GM15510 (cell line): ENCODE measurements around the gene PWWP2B.

Experiments
- POLR2A ChIP-seq: IDR thresholded peaks from 3 replicates; pipeline ENCODE4 v1.6.1; 2011; ENCODE audit warnings: borderline replicate concordance; ENCODE audit not compliant: insufficient read length; ENCODE audit errors: extremely low read depth

The PWWP2B gene

GRCh38 chr10:132370426-132371340, 26.3 kb upstream of the PWWP2B start:
- TF ChIP-seq POLR2A: no peak

DNA sequence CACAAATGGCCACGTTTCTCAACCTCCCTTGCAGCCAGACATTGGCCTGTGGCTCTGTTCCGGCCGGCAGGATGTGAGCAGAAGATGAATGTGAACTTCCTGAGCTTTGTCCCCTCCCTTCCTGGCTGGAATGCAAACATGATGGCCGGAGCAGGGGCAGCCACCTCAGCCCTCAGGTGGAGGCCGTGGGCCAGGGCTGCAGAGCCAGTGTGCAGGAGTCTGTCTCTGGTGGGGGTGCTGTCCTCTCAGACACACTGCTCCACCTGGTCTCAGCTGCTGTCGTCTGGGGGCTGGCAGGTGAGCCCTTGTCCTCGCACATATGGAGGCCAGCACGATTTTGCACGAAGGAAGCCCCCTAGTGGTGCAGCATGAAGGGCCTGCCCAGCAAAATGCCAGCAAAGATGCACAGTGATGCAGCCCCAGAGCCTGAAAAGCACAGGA, 25.3 kb upstream of the PWWP2B start:
- no peak for TF ChIP-seq POLR2A

DNA sequence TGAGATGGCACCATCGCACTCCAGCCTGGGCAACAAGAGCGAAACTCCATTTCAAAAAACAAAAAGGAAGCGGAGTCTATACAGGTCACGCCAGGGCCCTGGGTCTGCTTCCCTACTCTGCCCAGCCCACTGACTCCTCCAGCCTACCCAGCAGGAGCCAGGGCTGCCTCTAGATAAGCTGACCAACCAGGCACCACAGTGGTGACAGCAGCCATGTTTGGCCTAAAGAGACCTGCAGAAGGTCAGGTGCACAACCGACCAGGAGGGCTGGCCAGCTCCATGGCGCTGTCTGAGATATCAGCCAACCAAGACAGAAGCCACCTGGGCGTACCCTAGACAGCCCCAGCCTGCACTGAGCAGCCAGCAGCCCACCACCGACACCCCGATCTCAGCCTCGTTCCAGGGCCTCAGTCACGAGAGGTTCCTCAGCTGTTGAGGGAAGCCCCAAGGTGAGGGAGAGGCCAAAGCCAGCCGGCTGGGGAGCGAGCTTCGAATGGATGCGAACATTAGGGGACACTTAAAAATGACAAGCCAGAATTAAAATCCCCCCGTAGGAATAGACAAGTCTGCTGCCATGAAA, 24.4 kb upstream of the PWWP2B start:
- no peak for TF ChIP-seq POLR2A

DNA sequence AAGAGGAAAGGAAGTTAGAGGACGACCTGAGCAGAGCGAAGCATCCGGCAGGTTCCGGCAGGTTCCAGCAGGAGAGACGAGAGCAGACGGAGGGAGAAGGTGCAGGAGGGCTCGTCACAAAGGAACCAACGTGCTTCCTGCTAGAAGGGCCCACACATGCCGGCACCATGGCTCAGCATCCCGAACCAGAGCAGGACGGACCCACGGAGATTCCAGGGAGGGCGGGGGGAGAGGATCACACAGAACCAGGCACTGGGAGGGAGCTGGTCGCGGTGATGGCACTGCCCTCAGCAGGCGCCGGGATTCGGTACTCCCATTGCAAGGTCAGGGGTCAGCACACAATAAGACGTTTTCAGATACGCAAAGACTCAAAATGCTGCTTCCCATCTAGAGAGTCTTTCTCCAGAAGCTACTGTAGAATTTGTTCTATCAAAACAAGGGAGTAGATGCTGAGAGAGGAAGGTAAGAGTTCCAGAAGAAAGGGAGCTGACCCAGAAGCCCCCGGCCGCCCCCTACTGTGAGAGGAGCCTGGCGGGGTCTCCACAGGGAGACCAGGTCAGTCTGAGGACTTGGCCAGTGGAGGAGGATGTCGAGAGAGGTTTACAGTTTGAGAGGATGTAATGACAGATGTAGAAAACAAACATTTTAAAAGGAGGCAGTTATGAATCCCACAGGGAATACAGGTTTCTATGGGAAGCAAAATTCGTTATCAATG, 23.6 kb upstream of the PWWP2B start:
- TF ChIP-seq POLR2A: no peak

GRCh38 chr10:132374176-132374575, 22.8 kb upstream of the PWWP2B start:
- no peak for TF ChIP-seq POLR2A

- no peak for TF ChIP-seq POLR2A
Measured at GRCh38 chr10:132374612-132375011, 22.4 kb upstream of the PWWP2B start.

DNA sequence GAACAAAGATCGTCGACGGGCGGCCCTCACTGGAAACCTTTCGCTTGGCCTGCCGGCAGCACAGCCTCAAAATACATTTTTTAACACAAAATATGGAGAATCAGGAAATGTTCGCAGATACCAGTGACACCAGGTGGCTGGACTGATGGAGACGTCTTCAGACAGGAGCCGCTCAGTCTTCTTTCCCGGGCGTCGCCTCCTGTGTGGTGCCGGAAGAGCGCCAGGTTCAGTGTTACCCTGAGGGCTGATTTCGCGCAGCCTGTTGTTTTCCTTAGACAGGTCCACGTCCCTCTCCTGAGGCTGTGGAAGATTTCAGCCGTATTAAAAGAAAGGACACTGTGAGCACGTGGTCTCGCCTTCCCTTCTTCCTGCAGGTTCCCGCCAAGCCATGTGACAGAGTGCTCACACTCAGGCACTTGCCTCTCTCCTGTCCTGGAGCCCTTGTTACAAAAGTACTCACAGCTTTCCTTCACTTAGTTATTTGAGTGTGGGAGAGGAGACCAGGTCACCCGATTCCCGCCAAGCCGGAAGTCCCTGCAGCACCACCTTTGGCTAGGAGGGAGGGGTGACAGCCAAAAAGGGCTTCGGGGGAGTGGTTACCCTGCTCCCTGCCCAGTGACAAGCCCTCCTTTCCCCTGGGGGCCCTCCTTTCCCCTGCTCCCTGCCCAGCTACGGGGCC, 21.7 kb upstream of the PWWP2B start:
- no peak for TF ChIP-seq POLR2A

- TF ChIP-seq POLR2A: no peak
Measured at GRCh38 chr10:132375795-132376297, 21.2 kb upstream of the PWWP2B start.

DNA sequence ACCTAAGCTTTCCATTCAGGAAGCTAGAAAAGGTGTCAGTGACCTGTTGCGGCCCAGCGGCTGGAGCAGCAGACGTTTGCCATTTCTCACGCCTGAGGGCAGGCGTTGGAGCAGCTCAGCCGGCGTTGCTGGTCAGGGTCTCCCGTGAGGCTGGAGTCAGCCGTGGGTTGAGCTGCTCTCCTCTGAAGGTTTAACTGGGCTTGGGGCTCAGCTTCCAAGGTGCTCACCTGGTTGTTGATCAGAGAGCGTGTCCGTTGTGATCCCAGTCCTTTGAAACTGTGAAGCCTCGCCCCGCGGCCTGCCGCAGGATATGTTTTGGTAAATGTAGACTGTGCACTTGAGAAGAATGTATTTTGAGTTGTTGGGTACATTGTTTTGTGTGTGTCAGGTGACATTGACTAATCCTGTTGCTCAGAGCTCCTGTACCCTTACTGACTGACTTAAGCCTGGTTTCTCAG, 20.6 kb upstream of the PWWP2B start:
- TF ChIP-seq POLR2A: no peak

- no peak for TF ChIP-seq POLR2A
Measured at GRCh38 chr10:132377326-132377725, 19.7 kb upstream of the PWWP2B start.

DNA sequence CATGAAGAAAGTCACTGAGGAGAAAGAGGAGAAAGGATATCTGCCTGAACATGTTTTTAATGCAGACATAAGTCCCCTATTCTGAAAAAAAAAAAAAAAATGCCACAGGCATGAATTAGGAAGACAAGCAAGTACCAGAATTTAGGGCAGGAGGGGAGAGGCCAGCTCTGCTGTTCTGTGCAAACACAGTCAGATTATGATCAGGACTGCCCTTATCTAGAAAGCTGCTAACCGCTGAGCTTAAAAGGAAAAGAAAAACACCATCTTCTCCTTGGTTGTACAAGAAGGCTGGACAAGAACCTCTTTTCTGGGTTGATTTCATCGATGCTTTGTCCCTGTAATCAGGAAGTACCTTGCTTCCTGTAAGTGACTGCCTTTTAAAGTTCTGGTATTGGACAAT, 15.3 kb upstream of the PWWP2B start:
- TF ChIP-seq POLR2A: no peak

DNA sequence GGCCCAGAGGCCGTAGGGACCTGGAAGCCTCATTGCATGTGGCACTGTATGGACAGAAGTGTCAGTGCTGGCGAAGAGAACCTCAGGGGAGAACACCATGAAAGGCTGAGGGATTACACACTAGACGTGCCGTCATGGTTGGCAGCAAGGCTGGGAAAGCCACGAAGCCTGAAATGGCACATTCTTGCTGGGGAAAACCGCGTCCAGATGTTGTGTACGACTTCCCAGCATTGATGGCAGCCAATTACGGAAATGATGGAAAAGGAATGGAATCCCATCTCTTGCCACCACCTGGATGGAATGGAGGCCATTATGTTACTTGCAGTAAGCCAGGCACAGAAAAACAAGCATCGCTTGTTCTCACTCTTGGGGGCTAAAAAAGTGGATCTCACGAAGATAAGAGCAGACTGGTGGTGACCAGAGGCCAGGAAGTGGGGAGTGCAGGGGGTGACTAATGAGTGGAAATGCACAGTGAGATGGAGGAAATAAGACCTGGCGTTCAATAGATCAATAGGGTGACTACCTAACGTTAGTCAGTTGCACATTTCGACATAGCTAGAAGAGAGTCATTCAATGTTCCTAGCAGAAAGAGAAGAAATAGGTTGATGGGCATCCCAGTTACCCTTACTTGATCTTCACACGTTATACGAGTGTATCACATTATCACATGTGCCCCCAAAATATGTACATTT, 14.6 kb upstream of the PWWP2B start:
- TF ChIP-seq POLR2A: no peak

DNA sequence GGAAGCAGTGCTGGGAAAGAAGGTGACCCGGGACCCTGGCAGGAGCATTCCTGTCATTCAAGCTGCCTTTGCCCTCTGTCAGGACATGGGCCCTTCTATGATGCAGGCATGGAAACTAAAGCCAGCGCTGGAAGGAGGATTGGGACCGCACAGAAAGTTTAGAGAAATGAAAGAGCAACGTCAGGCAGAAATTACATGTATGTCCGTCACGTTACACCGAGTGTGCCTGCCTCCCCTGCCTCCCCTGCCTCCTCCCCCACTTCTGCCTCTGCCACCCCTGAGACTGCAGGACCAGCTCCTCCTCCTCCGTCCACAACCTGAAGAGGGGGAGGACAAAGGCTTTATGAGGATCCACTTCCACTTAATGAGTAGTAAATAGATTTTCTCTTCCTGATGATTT, 13.9 kb upstream of the PWWP2B start:
- no peak for TF ChIP-seq POLR2A

- no peak for TF ChIP-seq POLR2A
Measured at GRCh38 chr10:132383751-132384196, 13.2 kb upstream of the PWWP2B start.

DNA sequence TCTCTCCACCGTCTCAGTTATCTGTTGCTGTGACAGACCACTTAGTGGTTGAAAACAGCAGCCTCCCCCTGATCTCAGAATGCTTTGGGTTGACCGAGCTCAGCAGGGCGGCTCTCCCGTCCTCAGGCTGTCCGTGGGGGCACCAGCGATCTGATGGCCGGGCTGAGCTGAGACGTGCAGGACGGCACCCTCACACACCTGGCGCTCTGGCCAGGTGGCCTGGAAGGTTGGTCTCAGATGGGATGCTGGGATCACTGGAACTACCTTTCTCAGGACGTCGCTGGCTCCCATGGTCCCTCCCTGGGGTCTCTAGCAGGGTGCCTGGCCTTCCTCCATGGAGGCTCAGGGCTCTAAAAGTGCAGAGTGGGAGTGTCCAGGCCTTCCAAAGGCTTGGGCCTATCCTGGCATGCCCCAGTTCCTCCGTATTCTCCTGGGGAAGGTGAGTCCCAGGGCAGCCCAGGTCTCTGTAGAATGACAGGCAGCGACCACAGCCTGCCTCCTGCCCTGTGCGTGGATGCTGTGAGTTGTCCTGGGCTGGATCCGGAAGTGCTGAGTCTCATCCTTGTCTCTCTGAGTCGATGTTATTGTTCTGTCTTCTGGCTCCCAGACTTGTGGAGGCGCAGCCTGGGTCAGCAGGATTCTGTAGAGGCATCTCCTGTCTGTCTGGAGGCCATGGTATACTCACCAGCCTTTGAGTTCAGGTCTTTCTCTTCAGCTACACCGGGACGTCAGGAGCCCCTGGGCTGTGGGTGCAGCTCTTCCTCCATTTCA, 12.2 kb upstream of the PWWP2B start:
- TF ChIP-seq POLR2A: no peak
